A549 treated with RU486 at 1 μM for 4 hours (cell line): ENCODE measurements around the gene LACRT. TPM values are rescaled to one million over a fixed set of nuclear protein-coding genes. Genes with fewer than 3 reads are reported as not detected.

Experiments used
- total RNA-seq: library from RNA; stranded (reverse); fragments of 200-300 nt; extraction: Qiagen RNA extraction; gene quantifications from 5 replicates; pipeline ENCODE4 v1.2.3, GENCODE V29; 2022; ENCODE audit warnings: low read depth

LACRT gene
- not detected in 5 replicates for total RNA-seq

GRCh38 chr12:54634795-54635194 lies at the start of gene LACRT:
TSS of gene LACRT (minus strand) at chr12:54634895. CDS start at chr12:54634841, 54 bp downstream.

DNA sequence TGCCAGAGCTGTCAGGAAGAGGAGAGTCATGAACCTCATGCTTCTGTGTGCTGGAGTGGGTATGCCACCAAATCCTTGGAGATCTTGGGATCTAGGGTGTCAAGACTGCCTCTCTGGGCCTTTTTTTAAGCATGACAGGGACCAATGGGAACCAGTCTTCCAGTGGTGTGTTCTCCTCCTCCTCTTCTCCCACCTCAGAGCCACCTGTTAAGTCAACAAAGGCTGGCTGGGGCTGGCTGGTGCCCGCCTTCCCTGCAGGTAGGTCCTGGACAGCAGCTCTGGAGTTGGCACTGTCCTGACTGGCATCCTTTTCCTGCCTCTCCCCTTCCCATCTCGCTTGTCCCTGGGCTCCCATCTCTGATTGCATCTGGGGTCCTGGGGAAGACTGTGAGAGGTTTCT lies 13.6 kb upstream of the LACRT start, which contains the start of gene DCD:
Gene DCD (minus strand): TSS at position 101 of the 400 bp plus-strand sequence. CDS start 62 bp downstream, at position 39.

DNA sequence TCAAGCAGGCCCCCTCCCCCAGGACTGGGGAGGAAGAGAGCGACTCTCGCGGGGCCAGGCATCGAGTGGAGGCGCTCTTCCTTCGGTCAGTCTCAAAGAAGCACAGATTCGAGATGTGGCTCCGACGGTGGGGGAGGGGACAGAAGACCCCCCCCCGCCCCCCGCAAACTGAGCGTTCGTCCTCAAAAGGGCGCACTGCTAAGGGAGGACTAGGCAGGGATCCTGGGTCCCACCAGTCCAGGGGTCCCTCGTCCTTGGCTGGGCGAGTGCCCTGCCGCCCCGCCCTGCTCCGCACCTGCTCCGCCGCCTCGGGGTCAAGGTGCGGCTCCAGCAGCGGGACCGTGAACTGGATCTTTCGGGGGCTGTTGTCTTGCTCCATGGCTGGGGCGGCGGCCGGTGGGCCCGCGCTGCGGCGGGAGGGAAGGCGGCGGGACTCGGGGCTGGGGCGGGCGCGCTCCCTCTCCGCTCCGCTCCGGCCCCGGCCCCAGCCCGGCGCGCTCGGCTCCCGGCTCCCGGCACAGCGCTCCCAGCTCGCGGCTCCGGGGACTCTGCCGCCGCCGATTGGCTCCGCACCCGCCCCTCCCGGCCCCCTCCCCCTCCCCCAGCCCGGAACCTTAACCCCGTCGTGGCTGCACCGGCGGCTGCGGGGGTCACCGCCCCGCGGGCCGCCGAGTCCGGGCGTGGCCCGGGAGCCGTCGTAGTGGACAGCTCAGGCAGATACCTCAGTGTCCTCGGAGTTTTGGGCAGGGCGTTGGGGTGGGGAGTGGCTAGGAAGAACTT lies 46.4 kb downstream of the LACRT start, which contains the start of gene PPP1R1A:
Gene PPP1R1A (minus strand): TSS at position 550 of the 780 bp plus-strand sequence. CDS start 171 bp downstream, at position 379.

Other genes starting within 250 kb of the LACRT start
- gene ITGA5, start 215.6 kb downstream of the LACRT start, total RNA-seq: 100 to 128 TPM (median 114 TPM) in 5 replicates
- not detected in 5 replicates for gene GTSF1, start 161.3 kb downstream of the LACRT start, total RNA-seq
- gene NCKAP1L, start 137.1 kb downstream of the LACRT start, total RNA-seq: 0.03 TPM in 1 of 5 replicates, not detected in the others
- 0.09 to 0.24 TPM in 2 of 5 replicates, not detected in the others for gene PDE1B, start 85.3 kb downstream of the LACRT start, total RNA-seq
- gene PPP1R1A, start 46.2 kb downstream of the LACRT start, total RNA-seq: 0.09 to 0.10 TPM in 2 of 5 replicates, not detected in the others
- gene DCD, start 13.5 kb upstream of the LACRT start, total RNA-seq: not detected in 5 replicates
- gene MUCL1, start 219.6 kb upstream of the LACRT start, total RNA-seq: not detected in 5 replicates